Effector CD4-positive, alpha-beta T cell (primary cell): Measurements from ENCODE around the gene SCGN. TPM values are rescaled to one million over a fixed set of nuclear protein-coding genes. Genes with fewer than 3 reads are reported as not detected.

Experiments used
- DNase-seq: peaks from one replicate; pipeline ENCODE4 v3.0.0-alpha.2; 2020
- total RNA-seq: gene quantifications from one replicate; lab custom pipeline; 2026; lab: John Stamatoyannopoulos, UW

SCGN gene
- not detected for total RNA-seq

- DNase-seq, result peak; percentile 3
These were observed at the start of gene SCGN for GRCh38 chr6:25652007-25652515. TSS of gene SCGN (plus strand) at chr6:25652215. CDS start at chr6:25652404, 189 bp downstream.

- DNase-seq, result no peak
These were observed 49.4 kb upstream of the SCGN start for GRCh38 chr6:25602674-25602982.

- DNase-seq, result no peak
These were observed 48.8 kb upstream of the SCGN start for GRCh38 chr6:25603251-25603650.

- no peak for DNase-seq
These were observed 45.9 kb upstream of the SCGN start for GRCh38 chr6:25606151-25606550.

GRCh38 chr6:25608558-25609174 lies 43.3 kb upstream of the SCGN start:
- no peak for DNase-seq

GRCh38 chr6:25612666-25613065 lies 39.3 kb upstream of the SCGN start:
- no peak for DNase-seq

GRCh38 chr6:25613415-25613814 lies 38.6 kb upstream of the SCGN start:
- DNase-seq, result no peak

- no peak for DNase-seq
These were observed 38.0 kb upstream of the SCGN start for GRCh38 chr6:25614052-25614451.

GRCh38 chr6:25615471-25615870 lies 36.5 kb upstream of the SCGN start:
- DNase-seq, result no peak

- no peak for DNase-seq
These were observed 34.0 kb upstream of the SCGN start for GRCh38 chr6:25617997-25618396.

GRCh38 chr6:25619217-25619616 lies 32.8 kb upstream of the SCGN start:
- no peak for DNase-seq

- DNase-seq, result no peak
These were observed 31.6 kb upstream of the SCGN start for GRCh38 chr6:25620391-25620790.

GRCh38 chr6:25623065-25623464 lies 28.9 kb upstream of the SCGN start:
- no peak for DNase-seq

GRCh38 chr6:25623879-25624278 lies 28.1 kb upstream of the SCGN start:
- DNase-seq, result no peak

- no peak for DNase-seq
These were observed 25.0 kb upstream of the SCGN start for GRCh38 chr6:25627001-25627400.

- DNase-seq, result no peak
These were observed 23.4 kb upstream of the SCGN start for GRCh38 chr6:25628471-25629197.

GRCh38 chr6:25629198-25629576 lies 22.8 kb upstream of the SCGN start:
- DNase-seq, result no peak

- DNase-seq, result no peak
These were observed 21.3 kb upstream of the SCGN start for GRCh38 chr6:25630508-25631278.

- DNase-seq, result no peak
These were observed 16.1 kb upstream of the SCGN start for GRCh38 chr6:25635886-25636317.

GRCh38 chr6:25637211-25637610 lies 14.8 kb upstream of the SCGN start:
- no peak for DNase-seq

- no peak for DNase-seq
These were observed 14.0 kb upstream of the SCGN start for GRCh38 chr6:25637960-25638434.

GRCh38 chr6:25639653-25640052 lies 12.4 kb upstream of the SCGN start:
- no peak for DNase-seq

GRCh38 chr6:25640446-25640845 lies 11.6 kb upstream of the SCGN start:
- no peak for DNase-seq

- DNase-seq, result no peak
These were observed 11.1 kb upstream of the SCGN start for GRCh38 chr6:25640891-25641290.
